IMR-90 (cell line): ENCODE results near the gene PACS1.

Experiments
- CTCF ChIP-seq: conservative IDR thresholded peaks from 2 replicates; pipeline ENCODE4 v1.5.1; 2012; ENCODE audit warnings: mild to moderate bottlenecking, low read depth, low read length, improper control_type of control experiment
- POLR2A ChIP-seq: IDR thresholded peaks from 2 replicates; pipeline ENCODE4 v1.6.1; 2012; ENCODE audit warnings: mild to moderate bottlenecking, low read depth, low read length
- RAD21 ChIP-seq: IDR thresholded peaks from 2 replicates; pipeline ENCODE4 v1.6.1; 2012; ENCODE audit warnings: low read length, improper control_type of control experiment

GRCh38 chr11:66288671-66289547 is 218.8 kb downstream of the PACS1 start, which contains the start of gene YIF1A:
- TF ChIP-seq RAD21 (no peak), POLR2A (peak; percentile 97), CTCF (no peak)
